Upper lobe of left lung (tissue), 4 donors: Measurements from ENCODE around the gene MTCL3.

Experiments used
- CTCF ChIP-seq, 6 experiments: fragments of 450-650 bp in 4 of 6; fragments of 200-600 bp in 2 of 6; sonication (generic) in 2 of 6; IDR thresholded peaks; one replicate each; pipeline ENCODE4 v1.5.1; 2016 to 2019; ENCODE audit warnings: antibody characterized with exemption in 6 of 6
- EP300 ChIP-seq, 4 donors: sonication (generic); formaldehyde crosslinking; IDR thresholded peaks; one replicate each; pipeline ENCODE4 v1.5.1; 2017; ENCODE audit warnings: antibody characterized with exemption in 4 of 4, control low read depth in 2 of 4
- POLR2A ChIP-seq, 4 donors: fragments of 450-650 bp; IDR thresholded peaks; one replicate each; pipeline ENCODE4 v1.5.1; 2016 to 2017; ENCODE audit warnings: antibody characterized with exemption in 4 of 4, mild to moderate bottlenecking in 2 of 4
- POLR2AphosphoS5 ChIP-seq, 2 donors: sonication (generic); formaldehyde crosslinking; IDR thresholded peaks; one replicate each; pipeline ENCODE4 v1.5.1; 2017; ENCODE audit warnings: antibody characterized with exemption in 2 of 2

- TF ChIP-seq CTCF (IDR thresholded peaks at IDR 0.05) (no peak), POLR2A (IDR thresholded peaks at IDR 0.05) (peak in 2 of 4 donors; percentile 26 to 57), POLR2AphosphoS5 (IDR thresholded peaks at IDR 0.05) (peak in 1 of 2 donors; percentile 41), EP300 (IDR thresholded peaks at IDR 0.05) (peak in 1 of 4 donors; percentile 80)
Observed at GRCh38 chr6:127457456-127458064, 61.6 kb downstream of the MTCL3 start.
